ENCODE results near the gene CYBB.
"Not testable (repeated sequence)": the region's sequence is repeated elsewhere in the genome, so short reads cannot be mapped to it uniquely, and the experiment has no call there.

Gene CYBB

GRCh38 chrX:37779857-37780256 is at the start of gene CYBB:
CYBB (plus strand) TSS chrX:37780059; CDS start chrX:37780078, 19 bp downstream.
- no peak for DNase-seq

DNA sequence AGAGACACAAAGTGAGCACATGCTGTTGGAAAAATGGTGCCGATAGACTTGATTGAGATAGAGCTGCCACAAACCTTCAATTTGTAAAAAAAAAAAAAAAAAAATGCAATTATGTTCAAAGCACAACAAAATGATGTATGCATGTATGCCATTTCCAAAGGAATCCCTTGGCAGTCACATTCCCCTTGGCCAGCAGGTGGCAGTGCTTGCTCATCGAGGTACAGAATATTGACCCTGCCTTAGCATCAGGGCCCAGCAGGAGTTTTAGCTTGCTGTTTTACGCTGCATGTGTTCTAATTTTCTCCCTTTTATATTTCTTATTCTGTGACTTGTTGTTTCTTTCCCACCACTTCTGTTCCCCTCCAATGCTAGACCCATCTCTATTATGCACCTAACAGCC is 34.5 kb upstream of the CYBB start:
- DNase-seq, result peak; percentile 40

DNA sequence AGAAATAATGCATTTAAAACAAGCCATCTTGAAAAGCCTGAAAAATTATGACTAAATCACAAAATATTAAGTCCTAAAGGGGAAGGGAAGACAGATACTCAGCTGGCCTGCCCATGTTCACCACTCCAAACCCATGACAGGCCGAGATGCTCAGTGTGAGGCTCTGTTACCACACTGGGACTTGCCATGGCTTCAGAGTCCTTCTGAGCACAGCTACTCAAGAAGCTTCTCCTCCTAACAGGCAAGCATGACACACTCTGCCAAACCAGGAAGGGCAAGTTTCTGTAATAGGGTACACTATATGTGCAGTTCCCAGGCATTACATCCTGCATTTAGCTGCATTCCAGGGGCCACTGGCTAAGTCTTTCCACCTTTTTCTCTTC is 34.0 kb upstream of the CYBB start:
- no peak for DNase-seq

DNA sequence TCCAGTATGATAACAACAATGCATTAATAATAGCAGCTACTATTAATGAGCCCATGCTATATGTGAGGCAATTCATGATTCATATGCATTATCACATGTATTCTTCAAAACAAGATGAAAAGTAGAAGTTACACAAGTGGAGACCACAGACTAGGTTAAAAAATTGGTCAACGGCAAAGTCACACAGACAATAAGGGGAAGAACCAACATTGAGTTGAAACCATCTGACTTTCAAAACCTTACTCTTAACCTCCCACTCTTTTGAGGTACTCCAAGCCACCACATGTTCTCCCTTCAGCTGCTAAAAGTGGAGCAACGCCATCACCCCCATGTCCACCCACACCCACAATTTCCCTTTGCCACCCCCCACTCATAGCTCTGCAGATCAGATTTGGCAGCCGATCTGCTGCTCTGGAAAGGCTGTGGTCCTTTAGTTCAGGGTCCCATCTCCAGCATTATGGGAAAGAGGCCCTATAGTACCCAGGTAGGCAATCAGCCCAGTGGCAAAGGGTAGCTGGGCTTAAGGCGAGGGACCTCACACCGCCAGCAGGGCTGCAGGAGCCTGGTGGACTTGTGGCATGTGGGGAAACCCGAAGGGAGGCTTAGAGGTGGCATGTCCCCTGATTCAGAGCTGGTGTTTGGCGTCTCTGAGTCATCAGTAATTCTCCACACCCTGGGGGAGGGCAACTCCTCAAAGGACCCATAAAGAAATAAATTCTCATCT is 33.5 kb upstream of the CYBB start:
- DNase-seq, result peak; percentile 0

- no peak for DNase-seq
Observed at GRCh38 chrX:37746951-37747350, 32.9 kb upstream of the CYBB start.

DNA sequence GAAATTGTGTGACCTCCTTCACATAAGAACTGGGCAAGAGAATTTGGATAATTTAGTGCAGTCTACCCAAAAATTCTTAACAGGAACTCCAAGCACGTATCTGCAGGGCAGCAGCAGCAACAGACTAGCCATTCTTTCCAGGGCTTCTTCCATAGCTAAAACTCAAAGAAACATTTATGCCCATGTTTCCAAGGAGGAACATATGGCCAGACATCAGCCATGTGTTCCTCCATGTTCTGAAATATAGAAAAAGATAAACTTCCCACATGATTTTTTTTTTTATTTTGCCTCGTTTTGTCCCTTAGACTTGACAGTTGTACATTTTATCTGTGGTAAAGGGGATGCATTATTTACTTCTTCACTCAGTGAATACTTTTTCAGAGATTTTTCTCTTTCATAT is 27.6 kb upstream of the CYBB start:
- DNase-seq, result no peak

DNA sequence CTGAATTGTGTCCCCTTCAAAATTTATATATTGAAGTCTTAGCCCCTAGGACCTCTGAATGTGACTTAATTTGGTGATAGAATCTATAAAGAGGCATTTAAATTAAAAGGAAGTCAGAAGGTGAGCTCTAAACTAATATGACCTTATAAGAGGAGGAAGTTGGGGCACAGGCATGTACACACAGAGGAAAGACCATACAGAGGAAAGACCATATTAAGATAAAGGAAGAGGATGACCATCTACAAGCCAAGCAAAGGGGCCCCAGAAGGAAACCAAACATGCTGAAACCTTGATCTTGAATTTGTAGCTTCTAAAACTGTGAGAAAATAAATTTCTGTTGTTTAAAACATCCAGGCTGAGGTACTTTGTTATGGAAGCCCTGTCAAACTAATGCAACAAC is 26.9 kb upstream of the CYBB start:
- no peak for DNase-seq

DNA sequence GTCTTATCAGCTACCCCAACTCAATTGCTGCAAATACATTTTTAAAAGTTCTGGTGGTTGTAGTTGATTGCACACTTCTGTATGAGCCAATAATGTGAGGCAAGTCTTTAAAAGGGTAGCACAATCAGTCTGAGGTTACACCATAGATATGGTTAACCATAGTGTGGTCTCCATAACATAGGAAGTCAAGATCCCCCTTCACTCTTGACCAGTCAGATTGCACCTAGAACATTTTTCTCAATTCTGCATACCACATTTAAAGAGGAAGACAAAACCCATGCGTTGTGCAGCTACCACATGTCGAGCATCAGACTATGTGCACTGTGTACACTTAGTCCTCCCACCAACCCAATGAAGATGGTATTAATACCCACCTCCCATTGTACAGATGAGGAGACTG is 26.5 kb upstream of the CYBB start:
- no peak for DNase-seq

- no peak for DNase-seq
Observed at GRCh38 chrX:37754516-37754915, 25.3 kb upstream of the CYBB start.

- DNase-seq, result no peak
Observed at GRCh38 chrX:37755025-37755424, 24.8 kb upstream of the CYBB start.

DNA sequence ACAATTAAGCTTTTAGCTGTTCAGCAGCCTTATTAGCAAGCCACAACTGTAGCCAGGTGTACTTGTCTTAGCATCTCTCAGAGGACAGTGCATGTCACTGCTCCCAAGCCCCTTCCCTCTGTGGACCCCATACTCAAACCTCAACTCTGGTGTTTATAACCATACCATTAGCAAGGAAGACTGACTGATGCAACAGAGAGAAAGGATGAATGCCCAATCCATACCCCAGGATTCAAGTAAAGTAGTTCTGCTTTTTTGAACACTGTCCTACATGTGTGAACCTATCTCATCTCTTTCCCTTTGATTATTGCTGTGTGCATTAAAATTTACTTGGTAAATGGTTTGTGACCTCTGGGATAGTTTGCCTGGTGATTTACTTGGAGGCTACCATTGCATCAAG is 22.8 kb upstream of the CYBB start:
- DNase-seq, result no peak

GRCh38 chrX:37759351-37759750 is 20.5 kb upstream of the CYBB start:
- no peak for DNase-seq

DNA sequence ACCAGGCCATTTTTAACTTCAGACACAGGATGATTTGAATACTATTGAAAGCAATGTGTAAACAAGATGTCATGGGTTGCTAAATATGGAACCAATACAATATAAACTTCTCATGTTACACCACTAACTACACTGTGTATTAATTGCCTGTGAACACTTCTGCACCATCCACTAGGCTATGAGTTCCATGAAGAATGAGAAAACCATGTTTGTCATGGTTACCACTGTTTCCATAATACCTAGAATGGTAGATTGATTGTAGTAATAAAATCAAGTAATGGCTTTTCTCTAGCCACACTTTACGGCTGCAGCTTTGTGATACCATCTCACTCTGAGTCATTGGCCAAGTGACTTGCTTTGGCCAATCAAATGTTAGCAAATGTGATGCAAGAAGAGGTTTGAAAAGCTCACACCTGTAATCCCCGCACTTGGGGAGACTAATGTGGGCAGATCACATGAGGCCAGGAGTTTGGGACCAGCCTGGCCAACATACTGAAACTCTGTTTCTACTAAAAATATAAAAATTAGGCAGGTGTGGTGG is 19.9 kb upstream of the CYBB start:
- no peak for DNase-seq

- DNase-seq, result no peak
Observed at GRCh38 chrX:37763400-37763799, 16.5 kb upstream of the CYBB start.

DNA sequence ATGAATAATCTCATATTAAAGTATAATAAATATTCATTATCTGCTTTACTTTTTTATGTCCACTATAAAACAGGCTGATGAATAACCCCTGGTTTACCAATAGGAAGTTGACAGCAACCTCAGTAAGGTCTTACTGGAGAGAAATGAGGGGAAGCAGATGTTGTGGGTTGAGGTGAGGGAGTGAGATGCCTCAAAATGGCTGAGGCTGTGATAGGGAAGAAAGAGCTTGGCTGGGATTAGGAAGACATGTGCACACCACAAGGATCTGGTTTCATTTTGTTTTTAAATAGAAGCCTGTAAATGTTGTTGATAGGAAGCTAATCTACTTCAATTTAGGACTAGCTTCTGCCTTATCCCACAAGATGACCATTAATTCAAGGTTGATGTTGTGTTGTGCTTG is 14.4 kb upstream of the CYBB start:
- DNase-seq, result no peak

DNA sequence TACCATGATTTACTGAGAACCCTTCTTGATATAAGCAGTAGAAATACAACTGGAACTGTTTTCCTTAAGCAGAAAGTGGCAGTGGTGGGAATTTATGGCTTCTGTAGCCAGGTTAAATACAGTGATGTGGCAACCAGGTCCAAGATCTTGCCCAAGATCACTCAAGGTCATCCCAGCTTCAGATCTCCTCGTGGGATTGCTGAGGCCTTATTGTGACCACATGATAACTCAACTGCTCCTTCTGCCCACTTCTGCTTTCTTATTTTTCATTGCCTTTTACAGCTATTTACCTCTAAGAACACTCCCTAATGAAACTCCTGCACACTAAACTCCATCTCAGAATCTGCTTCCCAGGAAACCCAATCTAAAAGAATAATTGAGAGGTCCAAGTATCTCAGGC is 12.4 kb upstream of the CYBB start:
- DNase-seq, result no peak

DNA sequence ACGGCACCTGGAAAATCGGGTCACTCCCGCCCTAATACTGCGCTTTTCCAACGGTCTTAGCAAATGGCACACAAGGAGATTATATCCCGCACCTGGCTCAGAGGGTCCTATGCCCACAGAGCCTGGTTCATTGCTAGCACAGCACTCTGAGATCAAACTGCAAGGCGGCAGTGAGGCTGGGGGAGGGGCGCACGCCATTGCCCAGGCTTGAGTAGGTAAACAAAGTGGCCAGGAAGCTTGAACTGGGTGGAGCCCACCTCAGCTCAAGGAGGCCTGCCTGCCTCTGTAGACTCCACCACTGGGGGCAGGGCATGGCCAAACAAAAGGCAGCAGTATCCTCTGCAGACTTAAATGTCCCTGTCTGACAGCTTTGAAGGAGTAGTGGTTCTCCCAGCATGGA is 11.0 kb upstream of the CYBB start:
- DNase-seq, result not testable (repeated sequence)

DNA sequence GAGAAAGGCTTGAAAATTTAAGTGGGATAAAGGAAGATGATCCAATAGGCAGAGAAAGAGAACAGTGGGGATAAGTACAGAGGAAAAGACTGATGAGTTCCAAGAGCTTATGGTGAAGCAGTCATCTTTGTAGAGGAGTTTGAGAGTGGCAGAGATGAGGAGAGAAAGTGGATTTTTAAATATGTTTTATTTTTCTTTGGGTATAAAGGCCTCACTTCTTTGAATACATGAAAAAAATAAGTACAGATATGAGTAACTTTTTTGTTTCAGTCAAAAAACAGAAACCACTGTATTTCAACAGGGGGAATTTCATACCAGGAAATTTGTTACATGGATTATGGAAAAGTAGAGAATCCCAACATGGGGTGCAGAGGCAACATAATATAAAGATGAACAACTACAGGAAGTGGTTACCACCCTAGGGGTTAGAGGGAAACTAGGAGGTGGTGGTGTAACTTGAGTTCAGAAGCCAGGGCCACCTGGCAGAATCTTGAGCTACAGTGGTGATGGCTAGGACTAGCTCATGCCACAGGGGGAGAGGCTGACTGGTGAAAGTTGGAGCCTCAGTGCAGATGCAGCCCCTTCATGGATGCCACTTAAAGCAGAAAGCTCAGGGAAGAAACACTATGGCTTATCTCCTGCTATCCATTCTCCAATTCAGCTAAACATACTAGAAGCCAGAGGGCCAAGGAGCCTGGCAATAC is 3.4 kb upstream of the CYBB start:
- no peak for DNase-seq

DNA sequence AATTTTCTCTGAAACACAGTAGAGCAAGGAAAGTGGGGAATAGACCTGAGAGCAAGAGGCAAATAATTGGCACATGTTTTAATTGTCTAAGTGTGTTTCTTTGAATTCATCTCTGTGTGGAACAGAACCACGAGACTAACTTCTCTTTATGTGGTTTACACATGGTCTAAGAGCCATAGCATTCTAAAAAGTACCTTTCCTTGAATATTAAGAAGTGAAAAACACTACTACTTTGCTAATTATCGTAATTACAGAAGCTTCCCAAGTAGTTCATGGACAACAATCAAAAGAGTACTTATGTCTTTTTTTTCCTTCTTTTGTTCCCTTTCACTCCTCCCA is 2.9 kb upstream of the CYBB start:
- no peak for DNase-seq

DNA sequence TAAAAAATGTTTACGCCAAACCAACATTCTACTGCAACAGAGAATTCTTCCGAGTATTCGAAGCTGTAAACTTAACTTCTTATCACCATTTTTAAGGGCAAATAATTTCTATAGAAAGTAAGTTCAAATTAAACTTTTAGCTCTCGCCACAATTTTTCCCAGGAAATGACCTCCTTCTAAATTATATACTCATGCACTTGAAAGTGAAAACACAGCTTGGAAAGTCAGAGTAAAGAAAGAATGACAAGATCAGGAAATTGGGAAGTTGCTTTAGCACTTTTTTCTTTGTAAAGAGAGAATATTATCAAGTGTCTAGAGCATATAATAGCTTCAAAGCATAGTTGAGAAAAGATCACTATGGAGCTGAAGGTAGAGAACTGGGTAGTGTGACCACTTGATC is 1.2 kb downstream of the CYBB start:
- no peak for DNase-seq

DNA sequence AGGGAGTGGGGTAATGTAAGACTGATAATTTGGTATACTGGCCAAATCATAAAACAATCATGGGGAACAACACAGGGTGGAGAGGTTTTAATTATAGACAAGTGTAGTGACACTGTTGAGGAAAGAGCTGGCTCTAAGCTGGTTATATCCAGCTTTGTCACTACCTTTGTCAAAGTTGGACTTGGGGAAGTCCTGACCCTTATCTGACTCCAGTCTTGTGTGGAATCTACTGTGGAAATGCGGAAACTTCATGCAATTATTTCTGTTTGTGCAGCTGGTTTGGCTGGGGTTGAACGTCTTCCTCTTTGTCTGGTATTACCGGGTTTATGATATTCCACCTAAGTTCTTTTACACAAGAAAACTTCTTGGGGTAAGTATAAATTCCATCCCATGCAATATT is 2.0 kb downstream of the CYBB start:
- DNase-seq, result no peak

GRCh38 chrX:37782359-37782758 is 2.5 kb downstream of the CYBB start:
- no peak for DNase-seq

GRCh38 chrX:37783305-37783704 is 3.4 kb downstream of the CYBB start:
- DNase-seq, result no peak

- DNase-seq, result no peak
Observed at GRCh38 chrX:37785569-37785968, 5.7 kb downstream of the CYBB start.
